Nephron (organoid): ENCODE results near the gene NTSR1.

Experiments
- H3K27ac Mint-ChIP-seq, 3 experiments: 2 replicates each; pipeline ENCODE4 v1.8.0; 2020; ENCODE audit warnings: mixed read lengths in 3 of 3, mild to moderate bottlenecking in 2 of 3, moderate library complexity in 1 of 3
- H3K27me3 Mint-ChIP-seq: 2 replicates; pipeline ENCODE4 v1.8.0; 2021; ENCODE audit warnings: low read depth, mild to moderate bottlenecking, moderate library complexity, mixed read lengths
- H3K36me3 Mint-ChIP-seq: 2 replicates; pipeline ENCODE4 v1.8.0; 2020; ENCODE audit warnings: low read depth, mixed read lengths
- H3K4me1 Mint-ChIP-seq: 2 replicates; pipeline ENCODE4 v1.8.0; 2020; ENCODE audit warnings: mixed read lengths
- H3K4me3 Mint-ChIP-seq, 3 experiments: 2 replicates each; pipeline ENCODE4 v1.8.0; 2020; ENCODE audit warnings: mild to moderate bottlenecking in 3 of 3, mixed read lengths in 3 of 3, moderate library complexity in 2 of 3
- H3K9me3 Mint-ChIP-seq: 2 replicates; pipeline ENCODE4 v1.8.0; 2020; ENCODE audit warnings: mixed read lengths
- CTCF ChIP-seq, 3 experiments: fragments of 200-600 bp; sonication (generic); IDR thresholded peaks; one replicate each; pipeline ENCODE4 v1.5.0; 2021; ENCODE audit warnings: antibody characterized with exemption in 3 of 3; ENCODE audit not compliant: unreplicated experiment in 3 of 3

The NTSR1 gene

DNA sequence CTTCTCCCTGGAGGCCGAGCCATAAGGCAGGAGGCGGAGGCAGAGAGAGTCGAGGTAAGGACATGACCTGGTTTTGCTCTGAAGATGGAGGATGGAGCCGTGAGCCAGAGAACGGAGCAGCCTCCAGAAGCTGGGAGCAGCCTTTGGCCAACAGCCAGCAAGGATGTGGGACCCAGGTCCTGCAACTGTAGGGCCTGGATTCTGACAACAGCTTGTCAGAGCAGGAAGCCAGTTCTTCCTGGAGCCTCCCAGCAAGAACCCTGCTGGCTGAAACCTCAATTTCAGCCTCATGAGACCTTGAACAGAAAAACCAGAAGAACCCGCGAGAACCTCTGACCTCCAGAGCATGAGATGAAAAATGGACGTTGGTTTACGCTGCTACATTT, 74.2 kb downstream of the NTSR1 start:
- no peaks in the 10 kb centered on the region for H3K36me3 Mint-ChIP-seq
- H3K9me3 Mint-ChIP-seq = no peaks in the 10 kb centered on the region
- TF ChIP-seq CTCF (IDR thresholded peaks at IDR 0.05; ENCODE audit: unreplicated experiment in 3 of 3) = no peak
- peaks cover 14% of the 10 kb centered on the region for H3K27me3 Mint-ChIP-seq
- no peak overlapping the region for H3K4me3 Mint-ChIP-seq
- peak overlapping the region in 2 of 3 experiments; percentile 40 to 67 for H3K27ac Mint-ChIP-seq
- H3K4me1 Mint-ChIP-seq = peaks cover 37% of the 10 kb centered on the region

DNA sequence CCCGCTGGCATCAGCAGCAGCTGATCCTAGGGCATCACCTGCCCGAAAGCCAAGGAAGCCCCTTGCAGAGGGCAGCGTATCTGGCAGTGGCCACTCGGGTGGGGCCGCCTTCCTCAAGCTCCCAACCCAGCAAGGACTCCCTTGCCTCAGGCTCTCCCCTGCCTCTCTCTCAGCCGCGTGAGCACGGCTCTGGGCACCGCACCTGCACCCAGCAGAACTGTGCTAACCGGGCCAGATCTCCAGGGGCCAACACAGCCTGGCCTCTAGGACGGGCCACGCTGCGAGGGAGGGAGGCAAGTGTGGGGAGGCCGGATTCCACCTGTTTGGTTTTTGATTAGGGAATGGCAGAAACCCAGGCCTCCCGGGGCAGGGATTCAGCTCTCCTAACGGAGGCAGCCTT, 75.9 kb downstream of the NTSR1 start:
- Mint-ChIP-seq H3K4me1 (peaks cover 38% of the 10 kb centered on the region), H3K9me3 (no peaks in the 10 kb centered on the region), H3K36me3 (no peaks in the 10 kb centered on the region), H3K4me3 (no peak overlapping the region), H3K27me3 (peaks cover 21% of the 10 kb centered on the region), H3K27ac (no peak overlapping the region)
- TF ChIP-seq CTCF (IDR thresholded peaks at IDR 0.05; ENCODE audit: unreplicated experiment in 3 of 3) = no peak

DNA sequence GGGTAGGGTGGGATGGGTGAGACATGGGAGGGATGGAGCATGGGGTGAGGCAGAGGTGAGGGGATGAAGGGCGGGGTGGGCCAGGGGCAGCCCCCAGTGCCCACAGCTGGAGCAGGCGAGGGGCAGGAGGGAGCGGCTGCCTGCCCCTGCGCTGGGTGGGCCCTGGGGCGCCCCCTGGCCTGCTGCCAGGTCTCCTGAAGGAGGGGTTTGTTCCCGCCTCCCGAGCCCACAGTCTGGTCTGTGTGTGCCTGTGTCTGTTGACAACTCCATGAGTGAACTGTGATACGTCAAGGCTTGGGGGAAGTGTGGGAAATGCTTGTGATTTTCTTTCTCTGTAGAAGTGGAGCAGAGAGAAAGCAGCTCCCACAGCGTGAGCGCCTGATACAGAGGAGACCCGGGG, 76.8 kb downstream of the NTSR1 start:
- H3K27ac Mint-ChIP-seq = no peak overlapping the region
- H3K9me3 Mint-ChIP-seq = no peaks in the 10 kb centered on the region
- peaks cover 38% of the 10 kb centered on the region for H3K4me1 Mint-ChIP-seq
- no peaks in the 10 kb centered on the region for H3K36me3 Mint-ChIP-seq
- TF ChIP-seq CTCF (IDR thresholded peaks at IDR 0.05; ENCODE audit: unreplicated experiment in 3 of 3) = no peak
- H3K4me3 Mint-ChIP-seq = no peak overlapping the region
- peaks cover 23% of the 10 kb centered on the region for H3K27me3 Mint-ChIP-seq

GRCh38 chr20:62786157-62786556, 77.5 kb downstream of the NTSR1 start:
- Mint-ChIP-seq H3K36me3 (no peaks in the 10 kb centered on the region), H3K4me3 (no peak overlapping the region), H3K4me1 (peaks cover 39% of the 10 kb centered on the region), H3K9me3 (no peaks in the 10 kb centered on the region), H3K27me3 (peaks cover 28% of the 10 kb centered on the region), H3K27ac (peak overlapping the region in 2 of 3 experiments; percentile 60 to 73)
- no peak for TF ChIP-seq CTCF (IDR thresholded peaks at IDR 0.05; ENCODE audit: unreplicated experiment in 3 of 3)

DNA sequence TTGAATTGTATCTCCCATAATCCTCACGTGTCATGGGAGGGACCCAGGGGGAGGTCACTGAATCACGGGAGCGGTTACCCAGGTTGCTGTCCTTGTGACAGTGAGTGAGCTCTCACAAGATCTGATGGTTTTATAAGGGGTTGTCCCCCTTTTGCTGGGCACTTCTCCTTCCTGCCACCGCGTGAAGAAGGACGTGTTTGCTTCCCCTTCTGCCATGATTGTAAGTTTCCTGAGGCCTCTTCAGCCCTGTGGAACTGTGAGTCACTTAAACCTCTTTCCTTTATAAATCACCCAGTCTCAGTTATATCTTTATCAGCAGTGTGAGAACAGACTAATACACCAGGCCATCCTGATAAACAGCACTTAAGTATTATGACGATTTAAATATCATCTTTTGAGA, 78.7 kb downstream of the NTSR1 start:
- H3K36me3 Mint-ChIP-seq = no peaks in the 10 kb centered on the region
- peaks cover 45% of the 10 kb centered on the region for H3K4me1 Mint-ChIP-seq
- no peak for TF ChIP-seq CTCF (IDR thresholded peaks at IDR 0.05; ENCODE audit: unreplicated experiment in 3 of 3)
- no peak overlapping the region for H3K4me3 Mint-ChIP-seq
- H3K27ac Mint-ChIP-seq = peak overlapping the region in 1 of 3 experiments; percentile 8
- H3K27me3 Mint-ChIP-seq = peaks cover 35% of the 10 kb centered on the region
- no peaks in the 10 kb centered on the region for H3K9me3 Mint-ChIP-seq

- peaks cover 39% of the 10 kb centered on the region for H3K4me1 Mint-ChIP-seq
- H3K27ac Mint-ChIP-seq = no peak overlapping the region
- H3K36me3 Mint-ChIP-seq = no peaks in the 10 kb centered on the region
- TF ChIP-seq CTCF (IDR thresholded peaks at IDR 0.05; ENCODE audit: unreplicated experiment in 3 of 3) = no peak
- H3K27me3 Mint-ChIP-seq = peaks cover 33% of the 10 kb centered on the region
- no peak overlapping the region for H3K4me3 Mint-ChIP-seq
- no peaks in the 10 kb centered on the region for H3K9me3 Mint-ChIP-seq
These were observed 79.2 kb downstream of the NTSR1 start for GRCh38 chr20:62787866-62788265.
